Endodermal cell (in vitro differentiated cells): ENCODE measurements around the gene ITM2B. TPM values are rescaled to one million over a fixed set of nuclear protein-coding genes. Genes with fewer than 3 reads are reported as not detected.

Experiments
- DNase-seq: peaks from one replicate; pipeline ENCODE4 v3.0.0-alpha.2; 2017
- H3K27ac ChIP-seq: 2 replicates; pipeline ENCODE4 v1.5.1; 2013; ENCODE audit warnings: mild to moderate bottlenecking, low read depth, low read length, moderate library complexity
- H3K27me3 ChIP-seq: 2 replicates; pipeline ENCODE4 v1.6.1; 2013; ENCODE audit warnings: mild to moderate bottlenecking, low read length, moderate library complexity; ENCODE audit not compliant: insufficient read depth, control insufficient read depth, poor library complexity, severe bottlenecking
- H3K36me3 ChIP-seq: 2 replicates; pipeline ENCODE4 v1.7.0; 2013; ENCODE audit warnings: mild to moderate bottlenecking, low read length, moderate library complexity; ENCODE audit not compliant: control insufficient read depth, insufficient read depth
- H3K4me1 ChIP-seq: one replicate; pipeline ENCODE4 v1.7.0; 2013; ENCODE audit warnings: low read length; ENCODE audit not compliant: control insufficient read depth, insufficient read depth
- H3K4me3 ChIP-seq: 2 replicates; pipeline ENCODE4 v1.5.1; 2013; ENCODE audit warnings: mild to moderate bottlenecking, low read length, moderate library complexity
- H3K9ac ChIP-seq: 2 replicates; pipeline ENCODE4 v1.6.1; 2013; ENCODE audit warnings: mild to moderate bottlenecking, low read length, moderate library complexity; ENCODE audit not compliant: poor library complexity, severe bottlenecking; ENCODE audit errors: extremely low read depth
- H3K9me3 ChIP-seq: 2 replicates; pipeline ENCODE4 v1.6.1; 2013; ENCODE audit warnings: mild to moderate bottlenecking, low read length, moderate library complexity; ENCODE audit not compliant: control insufficient read depth
- H3K27ac Mint-ChIP-seq: 2 replicates; pipeline ENCODE4 v1.8.0; 2020; ENCODE audit warnings: mixed read lengths
- H3K27me3 Mint-ChIP-seq: 2 replicates; pipeline ENCODE4 v1.8.0; 2021; ENCODE audit warnings: mild to moderate bottlenecking, mixed read lengths; ENCODE audit not compliant: insufficient read depth
- H3K36me3 Mint-ChIP-seq: 2 replicates; pipeline ENCODE4 v1.8.0; 2020; ENCODE audit warnings: low read depth, mixed read lengths
- H3K4me1 Mint-ChIP-seq: 2 replicates; pipeline ENCODE4 v1.8.0; 2020; ENCODE audit warnings: mixed read lengths
- H3K4me3 Mint-ChIP-seq: 2 replicates; pipeline ENCODE4 v1.8.0; 2020; ENCODE audit warnings: mild to moderate bottlenecking, moderate library complexity, mixed read lengths
- H3K9me3 Mint-ChIP-seq: 2 replicates; pipeline ENCODE4 v1.8.0; 2020; ENCODE audit warnings: mild to moderate bottlenecking, mixed read lengths
- WGBS, 2 experiments: methylation state at CpG; one replicate each; pipeline versions ENCODE4 v1.1.5 to v1.1.7; 2013; ENCODE audit warnings: missing lambda C conversion rate in 2 of 2, mixed read lengths in 1 of 2; ENCODE audit not compliant: insufficient coverage in 1 of 2, insufficient read length in 1 of 2; 5-methylcytosine and 5-hydroxymethylcytosine counted together
- total RNA-seq, 2 donors: library from RNA; stranded (reverse); fragmentation: NEBNext Ultra II Directional in 1 of 2; extraction: Animal tissue kit (Norgen Biotek cat#: 25700) in 1 of 2; gene quantifications; 2 replicates in 1 of 2; 3 replicates in 1 of 2; pipeline ENCODE4 v1.2.1, GENCODE V29; 2021
- TF ChIP-seq, protein P1 (sequence below): fragments of 200-600 bp; sonication (generic); conservative IDR thresholded peaks from 2 replicates; pipeline ENCODE4 v1.5.0; 2021; ENCODE audit warnings: antibody characterized with exemption, mild to moderate bottlenecking

The ITM2B gene
- total RNA-seq, 2 donors from 2014 or later, result 158 to 170 TPM

DNA sequence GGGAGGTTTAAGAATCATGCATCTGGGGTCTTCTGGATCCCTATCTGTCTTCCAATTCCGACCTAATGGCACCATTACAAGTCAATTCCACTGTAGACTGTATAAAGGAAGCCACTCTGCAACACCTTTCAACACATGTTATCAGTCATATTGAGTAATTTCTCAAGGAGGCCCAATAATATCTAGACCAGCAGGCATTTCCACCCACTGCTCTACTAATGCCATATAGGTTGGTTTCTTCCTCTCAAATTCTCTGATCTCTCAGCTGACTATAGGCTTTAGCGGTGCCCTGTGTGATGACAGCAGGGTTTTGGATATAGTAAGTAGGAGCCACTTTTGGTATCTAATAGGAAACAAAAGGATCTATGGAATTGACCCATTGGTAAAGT is 12.4 kb upstream of the ITM2B start:
- peaks cover 4% of the 10 kb centered on the region for H3K9me3 ChIP-seq
- no peaks in the 10 kb centered on the region for H3K4me1 ChIP-seq
- no peak overlapping the region for H3K4me3 ChIP-seq
- H3K4me1 Mint-ChIP-seq, result no peaks in the 10 kb centered on the region
- DNase-seq, result no peak
- H3K27ac Mint-ChIP-seq, result no peak overlapping the region
- no peak overlapping the region for H3K27ac ChIP-seq
- H3K27me3 ChIP-seq, result peaks cover 45% of the 10 kb centered on the region
- no peak overlapping the region for H3K9ac ChIP-seq
- TF ChIP-seq, protein P1, sequence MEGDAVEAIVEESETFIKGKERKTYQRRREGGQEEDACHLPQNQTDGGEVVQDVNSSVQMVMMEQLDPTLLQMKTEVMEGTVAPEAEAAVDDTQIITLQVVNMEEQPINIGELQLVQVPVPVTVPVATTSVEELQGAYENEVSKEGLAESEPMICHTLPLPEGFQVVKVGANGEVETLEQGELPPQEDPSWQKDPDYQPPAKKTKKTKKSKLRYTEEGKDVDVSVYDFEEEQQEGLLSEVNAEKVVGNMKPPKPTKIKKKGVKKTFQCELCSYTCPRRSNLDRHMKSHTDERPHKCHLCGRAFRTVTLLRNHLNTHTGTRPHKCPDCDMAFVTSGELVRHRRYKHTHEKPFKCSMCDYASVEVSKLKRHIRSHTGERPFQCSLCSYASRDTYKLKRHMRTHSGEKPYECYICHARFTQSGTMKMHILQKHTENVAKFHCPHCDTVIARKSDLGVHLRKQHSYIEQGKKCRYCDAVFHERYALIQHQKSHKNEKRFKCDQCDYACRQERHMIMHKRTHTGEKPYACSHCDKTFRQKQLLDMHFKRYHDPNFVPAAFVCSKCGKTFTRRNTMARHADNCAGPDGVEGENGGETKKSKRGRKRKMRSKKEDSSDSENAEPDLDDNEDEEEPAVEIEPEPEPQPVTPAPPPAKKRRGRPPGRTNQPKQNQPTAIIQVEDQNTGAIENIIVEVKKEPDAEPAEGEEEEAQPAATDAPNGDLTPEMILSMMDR, result no peak
- no peak overlapping the region for H3K4me3 Mint-ChIP-seq
- peaks cover 21% of the 10 kb centered on the region for H3K9me3 Mint-ChIP-seq
- no peaks in the 10 kb centered on the region for H3K36me3 ChIP-seq
- WGBS, 2 experiments, result 86 to 96% methylated on average over 1 to 2 of the region's 2 CpGs
- H3K27me3 Mint-ChIP-seq, result peaks cover 4% of the 10 kb centered on the region
- H3K36me3 Mint-ChIP-seq, result peaks cover 3% of the 10 kb centered on the region

DNA sequence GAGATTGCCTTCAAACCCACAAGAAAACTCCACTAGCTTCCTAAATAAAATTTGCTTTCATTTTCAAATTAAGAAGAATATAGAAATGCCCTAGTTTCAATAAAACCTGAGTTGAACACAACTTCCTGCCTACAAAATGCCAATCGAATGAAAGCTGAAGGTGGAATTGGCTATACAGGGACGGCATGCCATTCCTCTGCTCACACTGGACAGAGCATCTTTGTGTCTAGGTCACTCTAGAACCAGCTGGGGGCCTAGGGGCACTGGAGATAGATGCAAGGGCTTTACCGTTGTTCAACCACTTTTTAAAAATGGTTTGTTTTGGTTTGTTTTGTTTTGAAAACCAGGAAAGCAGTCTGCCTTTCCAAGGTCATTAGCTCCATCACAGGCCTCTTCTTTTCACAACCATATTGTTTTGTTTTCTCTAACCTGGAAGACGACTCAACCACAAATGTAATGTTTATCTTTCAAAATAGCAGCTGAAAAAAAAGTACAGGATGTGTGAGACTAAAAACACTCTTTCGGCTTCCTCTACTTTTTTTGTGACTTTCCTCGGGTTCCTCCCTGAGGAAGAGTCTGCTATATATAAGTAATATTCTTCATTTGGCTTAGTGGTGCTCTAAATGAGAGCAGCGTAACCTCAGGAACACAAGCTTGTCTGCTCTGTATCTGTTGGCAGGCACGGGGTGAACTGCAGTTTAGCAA is 11.9 kb upstream of the ITM2B start:
- Histone ChIP-seq H3K9ac (no peak overlapping the region), H3K27ac (no peak overlapping the region), H3K9me3 (peaks cover 4% of the 10 kb centered on the region), H3K27me3 (peaks cover 45% of the 10 kb centered on the region), H3K4me1 (no peaks in the 10 kb centered on the region), H3K4me3 (no peak overlapping the region), H3K36me3 (no peaks in the 10 kb centered on the region)
- H3K27me3 Mint-ChIP-seq, result peaks cover 4% of the 10 kb centered on the region
- no peaks in the 10 kb centered on the region for H3K4me1 Mint-ChIP-seq
- peaks cover 15% of the 10 kb centered on the region for H3K9me3 Mint-ChIP-seq
- H3K4me3 Mint-ChIP-seq, result no peak overlapping the region
- 89 to 96% methylated on average over 4 to 8 of the region's 8 CpGs for WGBS, 2 experiments
- no peaks in the 10 kb centered on the region for H3K36me3 Mint-ChIP-seq
- no peak for DNase-seq
- no peak overlapping the region for H3K27ac Mint-ChIP-seq
- TF ChIP-seq, protein P1, result no peak

DNA sequence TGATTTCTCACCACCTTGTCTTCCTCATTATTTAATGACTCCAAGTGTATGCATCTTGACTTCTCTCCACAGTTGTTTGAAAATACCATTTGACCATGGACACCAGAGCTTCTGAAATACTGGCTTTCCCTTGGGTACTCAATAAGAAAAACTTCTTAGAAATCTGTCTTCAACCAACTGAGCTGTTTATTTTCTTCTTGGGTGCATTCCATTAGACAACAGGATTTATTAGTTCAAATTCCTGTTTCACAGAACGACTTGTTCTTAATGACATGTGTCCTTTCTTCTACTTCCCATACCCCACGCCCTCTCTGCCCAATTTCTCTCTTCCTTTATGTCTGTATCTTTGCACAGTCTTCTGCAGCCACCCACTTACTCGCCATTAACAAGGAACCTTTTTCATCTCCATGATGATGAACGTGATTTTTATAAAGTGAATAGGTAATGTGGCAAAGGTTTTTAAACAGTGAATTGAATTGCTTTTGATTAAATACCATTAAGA is 11.3 kb upstream of the ITM2B start:
- Histone ChIP-seq H3K9me3 (peaks cover 3% of the 10 kb centered on the region), H3K4me3 (no peak overlapping the region), H3K9ac (no peak overlapping the region), H3K4me1 (no peaks in the 10 kb centered on the region), H3K36me3 (no peaks in the 10 kb centered on the region), H3K27ac (no peak overlapping the region), H3K27me3 (peaks cover 45% of the 10 kb centered on the region)
- H3K4me3 Mint-ChIP-seq, result no peak overlapping the region
- no peaks in the 10 kb centered on the region for H3K4me1 Mint-ChIP-seq
- no peak overlapping the region for H3K27ac Mint-ChIP-seq
- peaks cover 9% of the 10 kb centered on the region for H3K9me3 Mint-ChIP-seq
- TF ChIP-seq, protein P1, result no peak
- 86 to 88% methylated on average over 1 to 4 of the region's 4 CpGs for WGBS, 2 experiments
- no peak for DNase-seq
- no peaks in the 10 kb centered on the region for H3K36me3 Mint-ChIP-seq
- H3K27me3 Mint-ChIP-seq, result peaks cover 4% of the 10 kb centered on the region
